ENCODE measurements around the gene CALHM6.

Gene CALHM6

GRCh38 chr6:116497113-116497676 is 36.0 kb downstream of the CALHM6 start:
- Histone ChIP-seq H3K36me3 (ENCODE audit: insufficient read depth, low read length) (no peaks in the 10 kb centered on the region), H3K9me3 (ENCODE audit: low read depth, low read length) (no peaks in the 10 kb centered on the region), H3K4me3 (no peak overlapping the region), H3K27ac (no peak overlapping the region), H3K9ac (ENCODE audit: insufficient read length) (no peak overlapping the region)
- DNase-seq (ENCODE audit: low read depth, low spot score), result no peak
- no peak for TF ChIP-seq POLR2AphosphoS5 (IDR thresholded peaks at IDR 0.05; ENCODE audit: borderline replicate concordance, low read depth, low read length)
- TF ChIP-seq FOXP2 (optimal IDR thresholded peaks at IDR 0.05; ENCODE audit: control extremely low read depth, extremely low read length, insufficient read depth), result no peak
- TF ChIP-seq EZH2 (IDR thresholded peaks at IDR 0.05), result no peak

DNA sequence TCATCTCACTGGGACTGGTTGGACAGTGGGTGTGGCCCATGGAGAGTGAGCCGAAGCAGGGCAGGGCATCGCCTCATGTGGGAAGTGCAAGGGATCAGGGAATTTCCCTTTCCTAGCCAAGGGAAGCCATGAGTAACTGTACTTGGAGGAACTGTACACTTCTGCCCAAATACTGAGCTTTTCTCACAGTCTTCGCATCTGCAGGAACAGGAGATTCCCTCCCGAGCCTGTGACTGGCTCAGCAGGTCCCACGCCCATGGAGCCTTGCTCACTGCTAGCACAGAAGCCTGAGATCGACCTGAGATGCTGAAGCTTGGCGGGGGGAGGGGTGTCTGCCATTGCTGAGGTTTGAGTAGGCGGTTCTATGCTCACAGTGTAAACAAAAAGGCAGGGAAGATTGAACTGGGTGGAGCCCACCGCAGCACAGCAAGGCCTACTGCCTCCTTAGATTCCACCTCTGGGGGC is 39.8 kb downstream of the CALHM6 start:
- DNase-seq (ENCODE audit: low read depth, low spot score), result no peak
- Histone ChIP-seq H3K27ac (no peak overlapping the region), H3K36me3 (ENCODE audit: insufficient read depth, low read length) (no peaks in the 10 kb centered on the region), H3K9me3 (ENCODE audit: low read depth, low read length) (no peaks in the 10 kb centered on the region), H3K9ac (ENCODE audit: insufficient read length) (no peak overlapping the region), H3K4me3 (no peak overlapping the region)
- TF ChIP-seq FOXP2 (optimal IDR thresholded peaks at IDR 0.05; ENCODE audit: control extremely low read depth, extremely low read length, insufficient read depth) (no peak), EZH2 (IDR thresholded peaks at IDR 0.05) (no peak), POLR2AphosphoS5 (IDR thresholded peaks at IDR 0.05; ENCODE audit: borderline replicate concordance, low read depth, low read length) (no peak)

- H3K36me3 ChIP-seq (ENCODE audit: insufficient read depth, low read length), result no peaks in the 10 kb centered on the region
- TF ChIP-seq FOXP2 (optimal IDR thresholded peaks at IDR 0.05; ENCODE audit: control extremely low read depth, extremely low read length, insufficient read depth), result no peak
- no peak for TF ChIP-seq POLR2AphosphoS5 (IDR thresholded peaks at IDR 0.05; ENCODE audit: borderline replicate concordance, low read depth, low read length)
- no peak for TF ChIP-seq EZH2 (IDR thresholded peaks at IDR 0.05)
- H3K4me3 ChIP-seq, result no peak overlapping the region
- no peak for DNase-seq (ENCODE audit: low read depth, low spot score)
- no peaks in the 10 kb centered on the region for H3K9me3 ChIP-seq (ENCODE audit: low read depth, low read length)
- no peak overlapping the region for H3K27ac ChIP-seq
- no peak overlapping the region for H3K9ac ChIP-seq (ENCODE audit: insufficient read length)
Observed at GRCh38 chr6:116507324-116507723, 46.1 kb downstream of the CALHM6 start.

DNA sequence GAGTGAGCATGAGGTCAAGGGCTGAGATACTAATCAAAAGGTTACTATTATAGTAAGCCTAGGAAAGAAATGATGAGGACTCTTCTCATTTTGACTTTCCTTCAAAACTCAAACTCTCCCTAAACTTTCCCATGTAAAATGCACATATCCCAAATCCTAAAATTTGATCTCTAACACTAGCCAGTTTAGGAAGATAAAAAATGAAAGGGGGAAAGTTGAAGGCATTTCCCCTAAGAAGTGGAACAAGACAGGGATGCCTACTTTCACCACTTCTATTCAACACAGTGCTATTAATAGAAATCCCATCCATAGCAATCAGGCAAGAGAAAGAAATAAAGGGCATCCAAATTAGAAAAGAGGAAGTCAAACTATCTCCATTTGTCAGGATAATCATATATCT is 47.4 kb downstream of the CALHM6 start:
- TF ChIP-seq EZH2 (IDR thresholded peaks at IDR 0.05) (no peak), FOXP2 (optimal IDR thresholded peaks at IDR 0.05; ENCODE audit: control extremely low read depth, extremely low read length, insufficient read depth) (no peak), POLR2AphosphoS5 (IDR thresholded peaks at IDR 0.05; ENCODE audit: borderline replicate concordance, low read depth, low read length) (no peak)
- no peaks in the 10 kb centered on the region for H3K9me3 ChIP-seq (ENCODE audit: low read depth, low read length)
- H3K27ac ChIP-seq, result no peak overlapping the region
- DNase-seq (ENCODE audit: low read depth, low spot score), result no peak
- no peaks in the 10 kb centered on the region for H3K36me3 ChIP-seq (ENCODE audit: insufficient read depth, low read length)
- no peak overlapping the region for H3K4me3 ChIP-seq
- H3K9ac ChIP-seq (ENCODE audit: insufficient read length), result no peak overlapping the region

DNA sequence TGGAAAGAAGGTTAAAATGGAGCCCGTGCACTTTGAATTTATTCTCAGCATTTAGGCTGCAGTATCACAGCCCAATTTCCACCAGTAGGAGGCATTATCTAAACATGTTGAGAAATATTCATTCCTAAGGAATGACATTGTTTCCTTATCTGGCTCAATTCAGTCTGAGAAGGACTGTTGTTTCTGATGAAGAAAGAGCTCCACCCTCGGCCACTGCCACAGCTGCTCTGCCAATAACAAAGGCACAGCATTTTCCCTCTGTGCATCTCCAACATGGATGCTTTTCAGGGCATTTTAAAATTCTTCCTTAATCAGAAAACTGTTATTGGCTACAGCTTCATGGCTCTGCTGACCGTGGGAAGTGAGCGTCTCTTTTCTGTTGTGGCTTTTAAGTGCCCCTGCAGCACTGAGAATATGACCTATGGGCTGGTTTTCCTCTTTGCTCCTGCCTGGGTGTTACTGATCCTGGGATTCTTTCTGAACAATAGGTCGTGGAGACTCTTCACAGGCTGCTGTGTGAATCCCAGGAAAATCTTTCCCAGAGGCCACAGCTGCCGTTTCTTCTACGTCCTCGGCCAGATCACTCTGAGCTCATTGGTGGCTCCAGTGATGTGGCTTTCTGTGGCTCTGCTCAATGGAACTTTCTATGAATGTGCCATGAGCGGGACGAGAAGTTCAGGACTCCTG is 50.4 kb downstream of the CALHM6 start, which contains the start of gene CALHM5:
CALHM5 (plus strand) TSS at position 216 of the 687 bp plus-strand sequence; CDS start at position 274, 58 bp downstream.
- peak within 1 kb of the TSS; percentile 45; the same call in 1 of the 2 replicates for H3K4me3 ChIP-seq
- H3K9me3 ChIP-seq (ENCODE audit: low read depth, low read length), result no peaks in the 10 kb centered on the region
- no peak within 1 kb of the TSS for H3K9ac ChIP-seq (ENCODE audit: insufficient read length)
- peak within 1 kb of the TSS; percentile 0; the same call in 1 of the 2 replicates for H3K27ac ChIP-seq
- no peaks in the 10 kb centered on the region for H3K36me3 ChIP-seq (ENCODE audit: insufficient read depth, low read length)
- DNase-seq (ENCODE audit: low read depth, low spot score), result no peak
- TF ChIP-seq POLR2AphosphoS5 (IDR thresholded peaks at IDR 0.05; ENCODE audit: borderline replicate concordance, low read depth, low read length) (no peak), FOXP2 (optimal IDR thresholded peaks at IDR 0.05; ENCODE audit: control extremely low read depth, extremely low read length, insufficient read depth) (no peak), EZH2 (IDR thresholded peaks at IDR 0.05) (no peak)

GRCh38 chr6:116512111-116512559 is 51.0 kb downstream of the CALHM6 start:
- H3K9me3 ChIP-seq (ENCODE audit: low read depth, low read length), result no peaks in the 10 kb centered on the region
- no peak for DNase-seq (ENCODE audit: low read depth, low spot score)
- H3K4me3 ChIP-seq, result peak overlapping the region; percentile 45; the same call in 1 of the 2 replicates
- H3K36me3 ChIP-seq (ENCODE audit: insufficient read depth, low read length), result no peaks in the 10 kb centered on the region
- TF ChIP-seq EZH2 (IDR thresholded peaks at IDR 0.05), result no peak
- TF ChIP-seq POLR2AphosphoS5 (IDR thresholded peaks at IDR 0.05; ENCODE audit: borderline replicate concordance, low read depth, low read length), result no peak
- TF ChIP-seq FOXP2 (optimal IDR thresholded peaks at IDR 0.05; ENCODE audit: control extremely low read depth, extremely low read length, insufficient read depth), result no peak
- no peak overlapping the region for H3K9ac ChIP-seq (ENCODE audit: insufficient read length)
- peak overlapping the region; percentile 0; the same call in 1 of the 2 replicates for H3K27ac ChIP-seq

- DNase-seq (ENCODE audit: low read depth, low spot score), result no peak
- Histone ChIP-seq H3K9me3 (ENCODE audit: low read depth, low read length) (no peaks in the 10 kb centered on the region), H3K9ac (ENCODE audit: insufficient read length) (no peak overlapping the region), H3K4me3 (no peak overlapping the region), H3K36me3 (ENCODE audit: insufficient read depth, low read length) (no peaks in the 10 kb centered on the region), H3K27ac (no peak overlapping the region)
- TF ChIP-seq FOXP2 (optimal IDR thresholded peaks at IDR 0.05; ENCODE audit: control extremely low read depth, extremely low read length, insufficient read depth) (no peak), POLR2AphosphoS5 (IDR thresholded peaks at IDR 0.05; ENCODE audit: borderline replicate concordance, low read depth, low read length) (no peak; the same call in 1 of the 2 replicates), EZH2 (IDR thresholded peaks at IDR 0.05) (no peak)
Observed at GRCh38 chr6:116512734-116513133, 51.6 kb downstream of the CALHM6 start.
